Tibial nerve (tissue), 3 donors: ENCODE results near the gene FSCN2.

ENCODE experiments used
- CTCF ChIP-seq, 5 experiments: fragments of 200-600 bp in 3 of 5; fragments of 450-650 bp in 2 of 5; sonication (generic) in 3 of 5; IDR thresholded peaks; one replicate each; pipeline ENCODE4 v1.5.1; 2016 to 2019; ENCODE audit warnings: antibody characterized with exemption in 5 of 5, mild to moderate bottlenecking in 3 of 5, moderate library complexity in 2 of 5
- POLR2A ChIP-seq, 2 donors: fragments of 450-650 bp; IDR thresholded peaks; one replicate each; pipeline ENCODE4 v1.6.1; 2017; ENCODE audit warnings: antibody characterized with exemption in 2 of 2, mild to moderate bottlenecking in 2 of 2, moderate library complexity in 2 of 2

DNA sequence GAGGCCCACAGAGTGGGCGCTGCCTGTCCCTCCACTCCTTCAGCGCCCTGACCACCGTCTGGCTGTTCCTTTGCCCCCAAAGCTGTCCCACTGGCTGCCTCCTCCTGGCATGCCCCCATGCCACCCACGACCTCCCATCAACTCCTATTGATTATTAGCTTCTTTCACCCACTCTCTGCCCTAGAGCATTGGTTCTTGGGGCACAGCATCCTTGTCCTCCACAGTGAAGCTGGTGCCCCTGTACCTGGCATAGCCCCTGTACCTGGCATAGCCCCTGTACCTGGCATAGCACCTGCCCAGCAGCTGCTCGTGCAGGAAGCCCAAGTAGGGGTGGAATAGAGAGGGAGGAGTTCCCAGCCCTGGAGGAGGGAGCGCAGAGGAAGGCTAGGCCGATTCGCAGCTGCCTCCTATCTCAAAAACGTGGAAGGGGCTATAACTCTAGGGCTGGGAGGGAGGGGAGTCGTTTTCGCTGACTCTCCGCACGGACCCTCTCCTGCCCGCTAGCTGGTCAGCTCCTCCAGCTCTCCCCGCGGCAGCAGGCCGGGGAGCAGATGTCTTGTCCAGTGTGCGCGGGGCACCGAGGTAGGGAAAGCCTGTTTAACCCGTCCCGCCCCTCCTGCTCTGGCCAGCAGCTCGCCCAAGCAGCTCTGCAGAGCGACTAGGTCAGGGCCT is 9.9 kb upstream of the FSCN2 start:
- TF ChIP-seq CTCF (IDR thresholded peaks at IDR 0.05) (no peak), POLR2A (IDR thresholded peaks at IDR 0.05) (no peak)
